ENCODE measurements around the gene DTYMK.

DTYMK gene

GRCh38 chr2:241638940-241639339 is 47.7 kb downstream of the DTYMK start:
- peaks cover 28% of the 10 kb centered on the region for H3K36me3 ChIP-seq (ENCODE audit: insufficient read depth, low read length)
- H3K79me2 ChIP-seq (ENCODE audit: insufficient read depth, low read length): peaks cover 62% of the 10 kb centered on the region
- H3K27ac ChIP-seq (ENCODE audit: low read depth, low read length, poor library complexity, severe bottlenecking): no peak overlapping the region
- TF ChIP-seq CTCF (IDR thresholded peaks at IDR 0.05; ENCODE audit: low read length): no peak
- TF ChIP-seq EZH2 (IDR thresholded peaks at IDR 0.05; ENCODE audit: borderline replicate concordance, low read length): no peak
- no peaks in the 10 kb centered on the region for H3K27me3 ChIP-seq (ENCODE audit: insufficient read depth, low read length)
- H3K4me1 ChIP-seq (ENCODE audit: insufficient read depth, low read length, severe bottlenecking): peaks cover 23% of the 10 kb centered on the region
- H4K20me1 ChIP-seq (ENCODE audit: insufficient read depth, low read length): no peaks in the 10 kb centered on the region
- peaks cover 15% of the 10 kb centered on the region for H3K9me3 ChIP-seq (ENCODE audit: low read length)
- peak overlapping the region; percentile 65; the same call in 1 of the 2 replicates for H3K4me2 ChIP-seq (ENCODE audit: low read length)
- no peaks in the 10 kb centered on the region for H3F3A ChIP-seq (ENCODE audit: insufficient read depth, low read length)
- H2AFZ ChIP-seq (ENCODE audit: low read length): no peak overlapping the region
- peak overlapping the region; percentile 72 for H3K4me3 ChIP-seq (ENCODE audit: low read depth, low read length, poor library complexity, severe bottlenecking)
- no peak overlapping the region for H3K9ac ChIP-seq (ENCODE audit: low read length)
- no peaks in the 10 kb centered on the region for H3K9me2 ChIP-seq (ENCODE audit: low read depth, low read length)

- H3K4me1 ChIP-seq (ENCODE audit: insufficient read depth, low read length, severe bottlenecking): peaks cover 23% of the 10 kb centered on the region
- no peaks in the 10 kb centered on the region for H3F3A ChIP-seq (ENCODE audit: insufficient read depth, low read length)
- no peaks in the 10 kb centered on the region for H4K20me1 ChIP-seq (ENCODE audit: insufficient read depth, low read length)
- H3K36me3 ChIP-seq (ENCODE audit: insufficient read depth, low read length): peaks cover 35% of the 10 kb centered on the region
- peaks cover 15% of the 10 kb centered on the region for H3K9me3 ChIP-seq (ENCODE audit: low read length)
- peak overlapping the region; percentile 67 for H3K27ac ChIP-seq (ENCODE audit: low read depth, low read length, poor library complexity, severe bottlenecking)
- peak overlapping the region; percentile 65 for H3K4me2 ChIP-seq (ENCODE audit: low read length)
- peak overlapping the region; percentile 72 for H3K4me3 ChIP-seq (ENCODE audit: low read depth, low read length, poor library complexity, severe bottlenecking)
- peak overlapping the region; percentile 85 for H3K9ac ChIP-seq (ENCODE audit: low read length)
- no peaks in the 10 kb centered on the region for H3K27me3 ChIP-seq (ENCODE audit: insufficient read depth, low read length)
- no peak overlapping the region for H2AFZ ChIP-seq (ENCODE audit: low read length)
- TF ChIP-seq CTCF (IDR thresholded peaks at IDR 0.05; ENCODE audit: low read length): no peak
- TF ChIP-seq EZH2 (IDR thresholded peaks at IDR 0.05; ENCODE audit: borderline replicate concordance, low read length): no peak
- H3K9me2 ChIP-seq (ENCODE audit: low read depth, low read length): no peaks in the 10 kb centered on the region
- peaks cover 58% of the 10 kb centered on the region for H3K79me2 ChIP-seq (ENCODE audit: insufficient read depth, low read length)
Measured at GRCh38 chr2:241637795-241638660, 48.6 kb downstream of the DTYMK start.

GRCh38 chr2:241637018-241637794 is 49.4 kb downstream of the DTYMK start, which contains the start of the genes ATG4B and THAP4:
Gene ATG4B, plus strand, starts transcription at chr2:241637693. Its CDS starts 22 bp downstream, at chr2:241637715.
Gene THAP4, minus strand, starts transcription at chr2:241637158. Its CDS starts 141 bp downstream, at chr2:241637017.
- H3K4me1 ChIP-seq (ENCODE audit: insufficient read depth, low read length, severe bottlenecking): peaks cover 23% of the 10 kb centered on the region
- no peaks in the 10 kb centered on the region for H3K9me2 ChIP-seq (ENCODE audit: low read depth, low read length)
- H3K36me3 ChIP-seq (ENCODE audit: insufficient read depth, low read length): peaks cover 43% of the 10 kb centered on the region
- H3K9ac ChIP-seq (ENCODE audit: low read length): peak within 1 kb of the TSS; percentile 85
- TF ChIP-seq CTCF (IDR thresholded peaks at IDR 0.05; ENCODE audit: low read length) (no peak), EZH2 (IDR thresholded peaks at IDR 0.05; ENCODE audit: borderline replicate concordance, low read length) (no peak)
- no peak within 1 kb of the TSS for H2AFZ ChIP-seq (ENCODE audit: low read length)
- no peaks in the 10 kb centered on the region for H3K27me3 ChIP-seq (ENCODE audit: insufficient read depth, low read length)
- H3K4me2 ChIP-seq (ENCODE audit: low read length): peak within 1 kb of the TSS; percentile 85
- H3K27ac ChIP-seq (ENCODE audit: low read depth, low read length, poor library complexity, severe bottlenecking): peak within 1 kb of the TSS; percentile 67
- H4K20me1 ChIP-seq (ENCODE audit: insufficient read depth, low read length): no peaks in the 10 kb centered on the region
- H3K9me3 ChIP-seq (ENCODE audit: low read length): peaks cover 15% of the 10 kb centered on the region
- H3F3A ChIP-seq (ENCODE audit: insufficient read depth, low read length): no peaks in the 10 kb centered on the region
- peaks cover 57% of the 10 kb centered on the region for H3K79me2 ChIP-seq (ENCODE audit: insufficient read depth, low read length)
- peak within 1 kb of the TSS; percentile 72 for H3K4me3 ChIP-seq (ENCODE audit: low read depth, low read length, poor library complexity, severe bottlenecking)
